HepG2 (cell line): ENCODE measurements around the gene KIAA1328. TPM values are rescaled to one million over a fixed set of nuclear protein-coding genes. Genes with fewer than 3 reads are reported as not detected.

Source experiments
- ATAC-seq: fragments of 200-7000 bp; cut with Tn5 transposase; 3 replicates; pipeline ENCODE4 v1.9.1; 2020; ENCODE audit warnings: mild to moderate bottlenecking, moderate library complexity
- BruUV-seq: library from RNA; stranded (reverse); fragments of 400-500 nt; replicated peaks from 2 replicates; lab custom pipeline; 2021; lab: Mats Ljungman, UMichigan
- CTCF ChIA-PET: fragments of 300-600 bp; formaldehyde crosslinking; extraction: SDS; loops from one replicate; lab custom pipeline; 2021; ENCODE audit warnings: low total read pairs, inconsistent platforms, low intra/inter-chr PET ratio; lab: Yijun Ruan, JAX
- POLR2A ChIA-PET: fragments of 350-600 bp; sonication (Branson Sonifier 250); formaldehyde crosslinking; loops from one replicate; lab custom pipeline; 2020; ENCODE audit warnings: antibody characterized with exemption, inconsistent platforms; lab: Yijun Ruan, JAX
- DNase-seq: peaks from one replicate; pipeline ENCODE4 v3.0.0-alpha.2; 2015; ENCODE audit warnings: low spot score
- FAIRE-seq: peaks from 3 replicates; lab custom pipeline; 2011; peaks lifted over from hg19 to GRCh38; lab: Jason Lieb, UNC
- H2AFZ ChIP-seq: one replicate; pipeline ENCODE4 v1.6.1; 2011; ENCODE audit warnings: low read length, inconsistent platforms
- H3K27ac ChIP-seq: fragments of 300-600 bp; 3 replicates; pipeline ENCODE4 v1.8.0; 2011; ENCODE audit warnings: mixed run types, mild to moderate bottlenecking, mixed read lengths, low read length, inconsistent platforms; ENCODE audit not compliant: insufficient read depth; ENCODE audit errors: extremely low read length
- H3K27me3 ChIP-seq, 2 experiments: fragments of 200-600 bp in 1 of 2; 2 replicates in 1 of 2; 3 replicates in 1 of 2; pipeline versions ENCODE4 v1.6.0 to v1.8.0; 2011; ENCODE audit warnings: low read length in 2 of 2, mild to moderate bottlenecking in 2 of 2, moderate library complexity in 2 of 2, inconsistent platforms in 1 of 2; ENCODE audit not compliant: insufficient read depth in 2 of 2, control insufficient read depth in 1 of 2
- H3K36me3 ChIP-seq, 2 experiments: fragments of 200-600 bp in 1 of 2; replicated peaks in 1 of 2; 2 replicates in 1 of 2; 3 replicates in 1 of 2; pipeline versions ENCODE4 v1.5.1 to v1.8.0; 2011; ENCODE audit warnings: low read length in 2 of 2, inconsistent platforms in 1 of 2; ENCODE audit not compliant: insufficient read depth in 2 of 2, control insufficient read depth in 1 of 2
- H3K4me1 ChIP-seq: 2 replicates; pipeline ENCODE4 v1.5.1; 2012; ENCODE audit warnings: low read length, inconsistent platforms; ENCODE audit not compliant: insufficient read depth
- H3K4me2 ChIP-seq: 2 replicates; pipeline ENCODE4 v1.6.0; 2011; ENCODE audit warnings: low read depth, low read length, inconsistent platforms
- H3K4me3 ChIP-seq, 3 experiments: fragments of 200-600 bp in 1 of 3; sonication (generic), shearing (Covaris generic) in 1 of 3; replicated peaks in 1 of 3; 2 replicates each; pipeline ENCODE4 v1.5.1; 2011 to 2016; ENCODE audit warnings: low read length in 3 of 3, inconsistent platforms in 2 of 3, low read depth in 2 of 3, mild to moderate bottlenecking in 2 of 3, control low read depth in 1 of 3, mixed read lengths in 1 of 3; ENCODE audit not compliant: insufficient read depth in 1 of 3
- H3K79me2 ChIP-seq: one replicate; pipeline ENCODE4 v1.6.1; 2011; ENCODE audit warnings: low read length, inconsistent platforms; ENCODE audit not compliant: insufficient read depth
- H3K9ac ChIP-seq: 2 replicates; pipeline ENCODE4 v1.6.0; 2011; ENCODE audit warnings: mild to moderate bottlenecking, low read depth, low read length, inconsistent platforms; ENCODE audit not compliant: insufficient read depth
- H3K9me3 ChIP-seq: 2 replicates; pipeline ENCODE4 v1.5.1; 2012; ENCODE audit warnings: mild to moderate bottlenecking, low read length
- H4K20me1 ChIP-seq: 2 replicates; pipeline ENCODE4 v1.6.0; 2011; ENCODE audit warnings: inconsistent platforms, mild to moderate bottlenecking, low read length, moderate library complexity; ENCODE audit not compliant: insufficient read depth
- CC2D1A ChIP-seq: sonication (generic); formaldehyde crosslinking; IDR thresholded peaks from 2 replicates; pipeline ENCODE4 v1.8.1; 2023; ENCODE audit warnings: mild to moderate bottlenecking, missing genetic modification reagents
- GZF1 ChIP-seq: sonication (generic); formaldehyde crosslinking; IDR thresholded peaks from 2 replicates; pipeline ENCODE4 v1.5.1; 2020; ENCODE audit warnings: mild to moderate bottlenecking, missing genetic modification reagents
- HNF4A ChIP-seq: sonication (generic); formaldehyde crosslinking; IDR thresholded peaks from 2 replicates; pipeline ENCODE4 v1.4.0; 2020; ENCODE audit warnings: missing genetic modification reagents
- HNF4G ChIP-seq, 2 experiments: sonication (generic) in 1 of 2; formaldehyde crosslinking in 1 of 2; IDR thresholded peaks; 2 replicates each; pipeline versions ENCODE4 v1.4.0 to v1.6.1; 2011 to 2020; ENCODE audit warnings: borderline replicate concordance in 2 of 2, low read depth in 2 of 2, mild to moderate bottlenecking in 2 of 2, low read length in 1 of 2, missing genetic modification reagents in 1 of 2, moderate library complexity in 1 of 2
- MTERF4 ChIP-seq: sonication (generic); formaldehyde crosslinking; IDR thresholded peaks from 2 replicates; pipeline ENCODE4 v1.8.0; 2023; ENCODE audit warnings: mild to moderate bottlenecking, missing genetic modification reagents
- MTF2 ChIP-seq: sonication (generic); formaldehyde crosslinking; IDR thresholded peaks from 2 replicates; pipeline ENCODE4 v1.5.0; 2020; ENCODE audit warnings: missing genetic modification reagents, borderline replicate concordance
- NFE2L2 ChIP-seq: fragments of 150-350 bp; IDR thresholded peaks from 2 replicates; pipeline ENCODE4 v1.6.1; 2014; ENCODE audit warnings: low read length
- PPARG ChIP-seq: conservative IDR thresholded peaks from 2 replicates; pipeline ENCODE4 v1.6.1; 2016; ENCODE audit warnings: missing biosample characterization, missing genetic modification reagents
- RARA ChIP-seq: IDR thresholded peaks from 2 replicates; pipeline ENCODE4 v1.6.1; 2016; ENCODE audit warnings: missing genetic modification reagents, missing compliant biosample characterization
- RNF2 ChIP-seq: fragments of 450-650 bp; conservative IDR thresholded peaks from 2 replicates; pipeline ENCODE4 v1.6.1; 2016; ENCODE audit warnings: low read depth
- SIX1 ChIP-seq: sonication (generic); formaldehyde crosslinking; IDR thresholded peaks from 2 replicates; pipeline ENCODE4 v1.4.0; 2020; ENCODE audit warnings: missing genetic modification reagents, borderline replicate concordance
- U2AF1 ChIP-seq: fragments of 200-400 bp; formaldehyde crosslinking; optimal IDR thresholded peaks from 2 replicates; pipeline ENCODE3; 2017; ENCODE audit warnings: mild to moderate bottlenecking, low read depth, low read length
- YY1 ChIP-seq: IDR thresholded peaks from 2 replicates; pipeline ENCODE4 v1.6.1; 2011; ENCODE audit warnings: low read length, low read depth, moderate library complexity, mild to moderate bottlenecking; ENCODE audit not compliant: insufficient read depth, insufficient replicate concordance
- ZBTB1 ChIP-seq: sonication (generic); formaldehyde crosslinking; IDR thresholded peaks from 2 replicates; pipeline ENCODE4 v1.4.0; 2020; ENCODE audit warnings: missing genetic modification reagents, borderline replicate concordance
- ZNF251 ChIP-seq: sonication (generic); formaldehyde crosslinking; IDR thresholded peaks from 2 replicates; pipeline ENCODE4 v1.9.0; 2021; ENCODE audit warnings: mild to moderate bottlenecking, missing genetic modification reagents
- ZNF317 ChIP-seq: sonication (generic); formaldehyde crosslinking; IDR thresholded peaks from 2 replicates; pipeline ENCODE4 v1.5.0; 2020; ENCODE audit warnings: mild to moderate bottlenecking, missing genetic modification reagents
- ZNF614 ChIP-seq: IDR thresholded peaks from 2 replicates; pipeline ENCODE4 v1.6.1; 2018; ENCODE audit warnings: missing biosample characterization, missing genetic modification reagents, inconsistent platforms, borderline replicate concordance
- ZNF670 ChIP-seq: sonication (generic); formaldehyde crosslinking; IDR thresholded peaks from 2 replicates; pipeline ENCODE4 v1.8.0; 2022; ENCODE audit warnings: mild to moderate bottlenecking, missing genetic modification reagents, borderline replicate concordance
- WGBS: methylation state at CpG from one replicate; pipeline ENCODE4 v1.1.6; 2017; ENCODE audit warnings: low lambda C conversion rate; 5-methylcytosine and 5-hydroxymethylcytosine counted together
- in situ Hi-C: cut with HindIII; loops from 2 replicates; pipeline ENCODE4 v1.10.0; 2017; ENCODE audit warnings: low pct_unique_long_range_greater_than_20kb; ENCODE audit not compliant: extremely low pct_ligation_motif_present
- intact Hi-C: fragments of 100-400 bp; cut with micrococcal nuclease; formaldehyde crosslinking; loops from one replicate; pipeline ENCODE4 v1.10.0; 2022; ENCODE audit not compliant: unreplicated experiment
- polyA plus RNA-seq, 8 experiments: library from polyadenylated mRNA; depleted of rRNA in 3 of 8; stranded (reverse) in 7 of 8; unstranded in 1 of 8; fragments of >200 nt; fragmentation: Illumina TruSeq in 4 of 8; extraction: Trizol in 4 of 8; gene quantifications; 2 replicates each; pipeline versions ENCODE4 v1.2.1 to v1.2.3, GENCODE V29; 2011 to 2016; ENCODE audit warnings: low read depth in 4 of 8, missing spikeins in 1 of 8, mixed read lengths in 1 of 8; ENCODE audit not compliant: insufficient read depth in 1 of 8
- total RNA-seq, 5 experiments: library from RNA; depleted of rRNA; stranded (reverse); fragments of >200 nt; fragmentation: Illumina TruSeq; extraction: Trizol; gene quantifications; 2 replicates each; pipeline ENCODE4 v1.2.3, GENCODE V29; 2016; ENCODE audit warnings: low read depth in 1 of 5

The KIAA1328 gene
- total and polyA plus RNA-seq, 2 of the 13 experiments (the other 11 are each of a cell fraction or from before 2014, with no cell fraction given) = 4.1 to 6.0 TPM

- no peak overlapping the region for H3K4me3 ChIP-seq
- H3K27me3 ChIP-seq = no peaks in the 10 kb centered on the region
- no peak overlapping the region for H3K27ac ChIP-seq
- no peak overlapping the region for H3K4me2 ChIP-seq
- H4K20me1 ChIP-seq = no peaks in the 10 kb centered on the region
- CTCF ChIA-PET = no interaction called here
- intact Hi-C loops = no loop called here
- H3K9me3 ChIP-seq = no peaks in the 10 kb centered on the region; the same call in 1 of the 2 replicates
- H3K79me2 ChIP-seq = no peaks in the 10 kb centered on the region
- FAIRE-seq = no peak
- no peaks in the 10 kb centered on the region for H3K36me3 ChIP-seq
- H2AFZ ChIP-seq = no peak overlapping the region
- DNase-seq = no peak
- in situ Hi-C loops = no loop called here
- no peak for ATAC-seq
- TF ChIP-seq NFE2L2 (0 out of 2 replicates have a peak, but pooled peaks have one; percentile 14), RARA (no peak)
- H3K9ac ChIP-seq = no peak overlapping the region
- POLR2A ChIA-PET = no interaction called here
- BruUV-seq = no TSS peak
- 78% methylated on average over 3 of the region's 3 CpGs for WGBS
- H3K4me1 ChIP-seq = no peaks in the 10 kb centered on the region
Observed at GRCh38 chr18:36903215-36903928, 74.4 kb downstream of the KIAA1328 start.

GRCh38 chr18:36905571-36905970 lies 76.6 kb downstream of the KIAA1328 start:
- Histone ChIP-seq H3K4me2 (no peak overlapping the region), H3K9ac (no peak overlapping the region), H4K20me1 (no peaks in the 10 kb centered on the region), H3K27ac (no peak overlapping the region), H3K9me3 (no peaks in the 10 kb centered on the region), H3K79me2 (no peaks in the 10 kb centered on the region), H2AFZ (no peak overlapping the region), H3K4me3 (no peak overlapping the region), H3K36me3 (no peaks in the 10 kb centered on the region), H3K4me1 (no peaks in the 10 kb centered on the region), H3K27me3 (no peaks in the 10 kb centered on the region)
- no peak for FAIRE-seq
- intact Hi-C loops = no loop called here
- in situ Hi-C loops = no loop called here
- DNase-seq = no peak
- CTCF ChIA-PET = no interaction called here
- BruUV-seq = no TSS peak
- no peak for ATAC-seq
- POLR2A ChIA-PET = no interaction called here
- TF ChIP-seq GZF1 (no peak), U2AF1 (no peak), HNF4G (IDR thresholded peaks at IDR 0.05; ENCODE audit: borderline replicate concordance, low read depth, low read length) (no peak), HNF4G (CRISPR knock-in tag; IDR thresholded peaks at IDR 0.05; ENCODE audit: borderline replicate concordance, low read depth) (no peak), ZNF251 (CRISPR knock-in tag) (no peak), ZNF317 (CRISPR knock-in tag) (no peak), ZNF614 (CRISPR knock-in tag) (no peak), HNF4A (no peak), MTF2 (CRISPR knock-in tag) (no peak), ZBTB1 (CRISPR knock-in tag) (no peak), CC2D1A (CRISPR knock-in tag) (no peak), YY1 (no peak), SIX1 (CRISPR knock-in tag) (no peak), MTERF4 (CRISPR knock-in tag) (no peak), ZNF670 (CRISPR knock-in tag) (no peak), RNF2 (no peak), PPARG (CRISPR knock-in tag) (no peak)
